Breast epithelium (tissue), 3 donors: ENCODE measurements around the gene LINS1. TPM values are rescaled to one million over a fixed set of nuclear protein-coding genes. Genes with fewer than 3 reads are reported as not detected.

ENCODE experiments used
- total RNA-seq, 3 donors: library from RNA; depleted of rRNA; stranded (reverse); fragments of >200 nt; gene quantifications; one replicate each; pipeline ENCODE4 v1.1.0, GENCODE V29; 2016

Gene LINS1
- total RNA-seq, 3 donors from 2014 or later, result 16.3 to 70.4 (median 31.5) TPM

Other genes with a start within 250 kb of the LINS1 start
- 1 to 10 TPM in 1 of 3 donors, under 1 TPM in 1, not detected in 1; under 0.01 to 3.7 TPM for gene CERS3, start 73.2 kb downstream of the LINS1 start, total RNA-seq
- gene ASB7, start 405 bp upstream of the LINS1 start, total RNA-seq, result 10 to 100 TPM; 10.7 to 17.1 (median 12.1) TPM